Suprapubic skin (tissue), 4 donors: Measurements from ENCODE around the gene DTNB. TPM values are rescaled to one million over a fixed set of nuclear protein-coding genes. Genes with fewer than 3 reads are reported as not detected.

Experiments
- DNase-seq, 2 donors: peaks; one replicate each; pipeline ENCODE4 v3.0.0-alpha.2; 2019; ENCODE audit warnings: low spot score in 2 of 2
- H3K27ac ChIP-seq: fragments of 200-600 bp; sonication (generic); one replicate; pipeline ENCODE4 v1.5.1; 2019
- H3K27me3 ChIP-seq: fragments of 200-600 bp; sonication (generic); one replicate; pipeline ENCODE4 v1.5.1; 2019
- H3K36me3 ChIP-seq: fragments of 200-600 bp; sonication (generic); one replicate; pipeline ENCODE4 v1.5.1; 2019
- H3K4me1 ChIP-seq: fragments of 200-600 bp; sonication (generic); one replicate; pipeline ENCODE4 v1.5.1; 2019
- H3K4me3 ChIP-seq: fragments of 200-600 bp; sonication (generic); one replicate; pipeline ENCODE4 v1.5.1; 2019; ENCODE audit warnings: mild to moderate bottlenecking
- H3K9me3 ChIP-seq: fragments of 200-600 bp; sonication (generic); one replicate; pipeline ENCODE4 v1.5.1; 2019
- EP300 ChIP-seq: sonication (generic); formaldehyde crosslinking; IDR thresholded peaks from one replicate; pipeline ENCODE4 v1.6.1; 2017; ENCODE audit warnings: antibody characterized with exemption
- POLR2A ChIP-seq, 2 donors: fragments of 450-650 bp; IDR thresholded peaks; one replicate each; pipeline ENCODE4 v1.6.1; 2017; ENCODE audit warnings: antibody characterized with exemption in 2 of 2, mild to moderate bottlenecking in 2 of 2, moderate library complexity in 2 of 2
- POLR2AphosphoS5 ChIP-seq, 3 donors: sonication (generic); formaldehyde crosslinking; IDR thresholded peaks; one replicate each; pipeline ENCODE4 v1.6.1; 2017; ENCODE audit warnings: antibody characterized with exemption in 3 of 3
- WGBS: methylation state at CpG from one replicate; pipeline ENCODE4 v1.1.5; 2018; 5-methylcytosine and 5-hydroxymethylcytosine counted together
- total RNA-seq, 4 donors: library from RNA; depleted of rRNA; stranded (reverse); fragments of >200 nt; gene quantifications; one replicate each; pipeline ENCODE4 v1.1.0, GENCODE V29; 2016
- TF ChIP-seq, protein P1 (sequence below), 2 donors: fragments of 200-600 bp in 1 of 2; fragments of 450-650 bp in 1 of 2; sonication (generic) in 1 of 2; IDR thresholded peaks; one replicate each; pipeline ENCODE4 v1.5.1; 2016 to 2019; ENCODE audit warnings: antibody characterized with exemption in 2 of 2, mild to moderate bottlenecking in 1 of 2, moderate library complexity in 1 of 2

Gene DTNB
- total RNA-seq, 4 donors from 2014 or later: 11.8 to 40.1 (median 24.1) TPM

DNA sequence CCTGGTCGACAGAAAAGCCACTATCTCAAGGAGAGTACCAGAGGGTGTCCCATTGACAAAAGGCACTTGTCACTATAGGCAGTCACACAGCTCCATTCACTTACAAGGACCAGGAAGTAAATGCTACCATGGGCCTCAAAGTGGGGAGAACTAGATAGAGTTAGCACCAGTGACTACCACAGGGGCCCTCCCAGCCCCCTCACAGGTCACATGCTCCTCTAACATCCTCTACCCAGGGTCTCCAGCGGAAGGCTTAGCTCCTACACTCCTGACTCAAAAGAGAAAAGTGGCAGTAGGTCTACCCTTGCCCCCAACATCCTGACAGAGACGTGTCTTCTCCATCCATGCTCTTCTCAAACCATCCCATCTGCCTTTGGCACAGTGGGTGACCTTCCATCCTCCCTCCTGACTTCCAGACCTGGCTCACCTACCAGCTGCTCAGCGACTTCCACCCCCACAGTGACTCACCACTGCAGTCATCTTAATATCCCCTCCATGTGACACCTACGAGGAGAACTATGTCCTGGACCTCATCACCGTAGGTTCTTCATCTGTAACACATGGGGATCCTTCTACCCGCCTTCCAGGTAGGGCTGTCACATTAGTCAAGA, 326.1 kb downstream of the DTNB start:
- no peak overlapping the region for H3K27ac ChIP-seq
- TF ChIP-seq, protein P1, sequence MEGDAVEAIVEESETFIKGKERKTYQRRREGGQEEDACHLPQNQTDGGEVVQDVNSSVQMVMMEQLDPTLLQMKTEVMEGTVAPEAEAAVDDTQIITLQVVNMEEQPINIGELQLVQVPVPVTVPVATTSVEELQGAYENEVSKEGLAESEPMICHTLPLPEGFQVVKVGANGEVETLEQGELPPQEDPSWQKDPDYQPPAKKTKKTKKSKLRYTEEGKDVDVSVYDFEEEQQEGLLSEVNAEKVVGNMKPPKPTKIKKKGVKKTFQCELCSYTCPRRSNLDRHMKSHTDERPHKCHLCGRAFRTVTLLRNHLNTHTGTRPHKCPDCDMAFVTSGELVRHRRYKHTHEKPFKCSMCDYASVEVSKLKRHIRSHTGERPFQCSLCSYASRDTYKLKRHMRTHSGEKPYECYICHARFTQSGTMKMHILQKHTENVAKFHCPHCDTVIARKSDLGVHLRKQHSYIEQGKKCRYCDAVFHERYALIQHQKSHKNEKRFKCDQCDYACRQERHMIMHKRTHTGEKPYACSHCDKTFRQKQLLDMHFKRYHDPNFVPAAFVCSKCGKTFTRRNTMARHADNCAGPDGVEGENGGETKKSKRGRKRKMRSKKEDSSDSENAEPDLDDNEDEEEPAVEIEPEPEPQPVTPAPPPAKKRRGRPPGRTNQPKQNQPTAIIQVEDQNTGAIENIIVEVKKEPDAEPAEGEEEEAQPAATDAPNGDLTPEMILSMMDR (IDR thresholded peaks at IDR 0.05): no peak
- TF ChIP-seq POLR2AphosphoS5 (IDR thresholded peaks at IDR 0.05) (no peak), EP300 (no peak), POLR2A (IDR thresholded peaks at IDR 0.05) (no peak)
- no peaks in the 10 kb centered on the region for H3K27me3 ChIP-seq
- no peak overlapping the region for H3K4me3 ChIP-seq
- no peaks in the 10 kb centered on the region for H3K9me3 ChIP-seq
- H3K36me3 ChIP-seq: no peaks in the 10 kb centered on the region
- H3K4me1 ChIP-seq: peaks cover 5% of the 10 kb centered on the region
- WGBS: 69% methylated on average over 7 of the region's 7 CpGs
- no peak for DNase-seq

DNA sequence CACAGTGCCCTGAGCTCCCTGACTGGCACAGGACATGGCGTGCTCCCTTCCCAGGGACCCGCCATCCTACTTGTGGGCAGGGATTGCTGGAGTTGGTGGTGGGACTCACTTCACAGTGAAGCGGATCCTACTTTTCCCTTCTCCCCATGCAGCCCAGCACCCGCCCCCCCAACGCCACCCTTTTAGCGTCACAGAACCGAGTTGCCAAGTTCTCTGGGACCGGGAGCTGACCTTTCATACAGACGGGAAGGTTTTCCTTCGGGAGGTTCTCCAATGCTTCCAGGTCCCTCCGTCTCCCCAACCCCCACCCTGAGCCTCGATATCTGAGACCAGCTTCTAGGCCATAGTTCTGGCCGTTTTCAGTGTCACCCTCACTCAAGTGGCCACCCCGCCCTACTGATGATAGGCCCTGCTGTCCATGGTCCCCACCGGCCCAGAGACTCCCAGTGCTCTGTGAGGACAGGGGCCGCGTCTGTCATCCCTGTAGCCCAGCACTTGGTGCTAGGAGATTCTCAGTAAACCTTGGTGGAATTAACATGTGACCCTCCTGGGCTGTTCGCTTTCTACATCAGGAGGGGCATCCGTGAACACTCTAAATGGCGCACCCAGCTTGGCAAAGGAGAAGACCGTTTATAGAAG, 330.1 kb downstream of the DTNB start:
- no peaks in the 10 kb centered on the region for H3K36me3 ChIP-seq
- WGBS: 89% methylated on average over 21 of the region's 21 CpGs
- no peak for TF ChIP-seq POLR2AphosphoS5 (IDR thresholded peaks at IDR 0.05)
- TF ChIP-seq EP300: no peak
- TF ChIP-seq, protein P1 (IDR thresholded peaks at IDR 0.05): no peak
- no peak for TF ChIP-seq POLR2A (IDR thresholded peaks at IDR 0.05)
- H3K4me3 ChIP-seq: no peak overlapping the region
- no peaks in the 10 kb centered on the region for H3K9me3 ChIP-seq
- H3K27ac ChIP-seq: no peak overlapping the region
- peaks cover 29% of the 10 kb centered on the region for H3K4me1 ChIP-seq
- no peaks in the 10 kb centered on the region for H3K27me3 ChIP-seq
- DNase-seq: no peak

DNA sequence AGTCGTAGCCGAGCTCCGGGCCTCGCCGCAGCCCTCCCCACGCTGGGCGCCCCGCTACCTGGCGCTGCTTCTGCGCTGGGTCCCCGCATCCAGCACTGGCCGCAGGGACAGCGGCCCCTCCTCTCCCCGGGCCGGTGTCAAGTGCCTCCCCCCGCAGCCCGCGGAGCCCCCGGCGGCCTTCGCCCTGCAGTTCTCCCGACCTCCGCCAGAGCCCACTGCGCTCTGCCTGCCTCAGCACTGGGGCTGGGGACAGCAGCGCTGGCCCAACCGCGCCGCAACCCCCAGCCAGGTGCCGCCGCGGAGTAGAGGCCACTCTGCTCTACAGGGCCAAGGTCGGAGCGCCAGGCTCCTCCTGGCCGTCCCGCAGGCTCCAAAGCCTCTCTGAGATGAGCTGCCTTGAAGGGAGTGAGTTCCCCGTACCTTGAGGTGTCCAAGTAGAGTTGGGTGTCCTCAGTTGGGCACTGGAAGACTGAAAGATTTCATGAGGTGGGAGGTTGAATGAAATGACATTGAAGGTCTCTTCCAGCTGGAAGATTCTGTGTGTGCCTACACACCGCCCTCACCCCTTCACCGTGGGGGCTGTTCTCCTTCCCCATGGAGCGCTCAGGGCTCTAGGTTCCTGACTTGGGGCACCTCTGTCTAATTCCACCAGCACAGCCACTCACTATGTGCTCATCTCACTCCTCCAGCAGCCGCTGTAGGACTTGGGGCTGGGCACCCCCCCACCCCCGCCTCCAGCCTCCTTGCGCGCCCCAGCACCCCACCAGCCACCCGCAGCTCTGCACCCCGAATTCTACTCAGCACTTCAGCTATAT, 330.8 kb downstream of the DTNB start:
- DNase-seq: peak in 1 of 2 donors; percentile 86
- Histone ChIP-seq H3K4me3 (peak overlapping the region; percentile 80), H3K4me1 (peaks cover 36% of the 10 kb centered on the region), H3K36me3 (no peaks in the 10 kb centered on the region), H3K9me3 (no peaks in the 10 kb centered on the region), H3K27me3 (no peaks in the 10 kb centered on the region), H3K27ac (no peak overlapping the region)
- no peak for TF ChIP-seq EP300
- TF ChIP-seq, protein P1 (IDR thresholded peaks at IDR 0.05): peak; percentile 91 to 99
- 85% methylated on average over 10 of the region's 45 CpGs for WGBS

DNA sequence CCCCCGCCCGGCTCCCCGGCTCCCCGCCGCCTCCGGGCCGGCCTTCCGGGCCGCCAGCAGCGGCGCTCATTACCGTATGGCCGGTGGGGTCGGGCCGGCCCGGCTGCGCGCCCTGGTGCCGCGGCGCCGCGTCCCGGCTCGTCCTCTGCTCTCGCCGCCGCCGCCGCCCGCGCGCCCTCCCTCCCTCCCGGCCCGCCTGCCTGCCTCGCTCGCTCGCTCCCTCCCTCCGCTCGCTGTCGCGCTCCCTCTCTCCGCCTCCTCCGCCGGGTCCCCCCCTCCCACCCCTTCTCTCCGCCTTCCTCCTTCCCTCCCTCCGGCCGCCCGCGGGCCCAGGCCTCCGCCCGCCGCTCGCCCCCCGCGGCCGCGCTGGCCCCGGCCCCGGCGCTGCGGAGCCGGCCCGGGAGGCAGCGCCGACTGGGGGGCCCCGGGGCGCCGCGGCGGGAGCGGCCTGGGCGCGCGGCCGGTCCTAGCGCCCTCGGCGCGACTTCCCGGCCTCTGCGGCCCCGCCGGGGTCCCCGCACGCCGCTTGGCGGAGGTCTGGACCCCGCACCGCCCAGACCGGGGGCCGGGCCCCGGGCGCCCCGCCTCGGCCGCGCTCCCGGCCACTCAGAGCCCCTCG, 331.5 kb downstream of the DTNB start, which contains the start of gene DNMT3A:
Gene DNMT3A, minus strand, starts transcription at position 173 of the 619 bp plus-strand sequence. CDS start 27,941 bp downstream, outside the sequence.
- TF ChIP-seq POLR2AphosphoS5 (IDR thresholded peaks at IDR 0.05) (no peak), POLR2A (IDR thresholded peaks at IDR 0.05) (no peak)
- TF ChIP-seq, protein P1 (IDR thresholded peaks at IDR 0.05): no peak
- WGBS: 0% methylated on average over 12 of the region's 100 CpGs
- H3K27ac ChIP-seq: peak within 1 kb of the TSS; percentile 56

More for the DNA sequence above, 331.5 kb downstream of the DTNB start, which contains the start of gene DNMT3A:
- no peaks in the 10 kb centered on the region for H3K27me3 ChIP-seq
- H3K4me1 ChIP-seq: peaks cover 40% of the 10 kb centered on the region
- DNase-seq: no peak
- peak within 1 kb of the TSS; percentile 80 for H3K4me3 ChIP-seq
- no peaks in the 10 kb centered on the region for H3K36me3 ChIP-seq
- no peaks in the 10 kb centered on the region for H3K9me3 ChIP-seq
